ENCODE measurements around the gene ALK. TPM values are rescaled to one million over a fixed set of nuclear protein-coding genes. Genes with fewer than 3 reads are reported as not detected.

Gene ALK
- total RNA-seq, 1 experiment from 2014 or later = not detected

- no peak overlapping the region for H2BK5ac ChIP-seq (ENCODE audit: insufficient read length, low read length)
- no peak overlapping the region for H3K14ac ChIP-seq (ENCODE audit: insufficient read depth, low read length)
- DNase-seq = no peak
- no peak overlapping the region for H3K18ac ChIP-seq (ENCODE audit: insufficient read length, low read depth, low read length)
- no peak overlapping the region for H2BK120ac ChIP-seq (ENCODE audit: low read depth, low read length, poor library complexity, severe bottlenecking)
- Mint-ChIP-seq H3K27ac (no peak overlapping the region), H3K27me3 (ENCODE audit: low read depth) (peaks cover 17% of the 10 kb centered on the region), H3K36me3 (ENCODE audit: insufficient read depth in 1 of 3, low read depth in 3 of 3) (no peaks in the 10 kb centered on the region; a peak in 1 of 7 replicates), H3K9me3 (peaks cover 0 to 16% of the 10 kb centered on the region in 2 experiments; a peak in 4 of 5 replicates), H3K4me1 (0 out of 4 replicates have a peak, but pooled peaks cover 0 to 3% of the 10 kb centered on the region in 2 experiments), H3K4me3 (no peak overlapping the region)
- H3K23me2 ChIP-seq (ENCODE audit: insufficient read length, low read depth, low read length, poor library complexity, severe bottlenecking) = no peaks in the 10 kb centered on the region
- no peak overlapping the region for H2BK15ac ChIP-seq (ENCODE audit: low read depth, low read length)
- H2BK12ac ChIP-seq (ENCODE audit: insufficient read length, low read depth, low read length) = no peak overlapping the region
- TF ChIP-seq CTCF (conservative IDR thresholded peaks at IDR 0.05) = no peak
- H3K9ac ChIP-seq (ENCODE audit: extremely low read depth, insufficient read length, low read length) = no peak overlapping the region
- no peak overlapping the region for H3K56ac ChIP-seq (ENCODE audit: insufficient read length, low read depth, low read length)
- H3K23ac ChIP-seq (ENCODE audit: insufficient read length, low read depth, low read length) = no peak overlapping the region
- H4K91ac ChIP-seq (ENCODE audit: insufficient read length, low read depth, low read length) = no peak overlapping the region
- H4K20me1 ChIP-seq (ENCODE audit: control insufficient read depth, insufficient read depth, insufficient read length) = no peaks in the 10 kb centered on the region
- no peaks in the 10 kb centered on the region for H3K9me3 ChIP-seq (ENCODE audit: control insufficient read depth, low read depth, low read length)
- no peak overlapping the region for H4K5ac ChIP-seq (ENCODE audit: insufficient read length, low read depth, low read length)
- no peak overlapping the region for H2BK20ac ChIP-seq (ENCODE audit: low read depth, low read length, poor library complexity, severe bottlenecking)
- no peak overlapping the region for H3T11ph ChIP-seq (ENCODE audit: low read length)
- H3K4me2 ChIP-seq (ENCODE audit: insufficient read depth, insufficient read length, low read length) = no peak overlapping the region
- H3K79me1 ChIP-seq (ENCODE audit: insufficient read depth, low read depth, low read length, poor library complexity, severe bottlenecking) = no peaks in the 10 kb centered on the region
- H2AFZ ChIP-seq (ENCODE audit: low read length) = no peak overlapping the region
- H3K4ac ChIP-seq (ENCODE audit: low read depth, low read length) = no peak overlapping the region
- H3K27me3 ChIP-seq (ENCODE audit: insufficient read depth, low read length) = no peaks in the 10 kb centered on the region
- H2AK5ac ChIP-seq (ENCODE audit: insufficient read length, low read length) = no peak overlapping the region
- H3K79me2 ChIP-seq (ENCODE audit: insufficient read depth, low read length) = no peaks in the 10 kb centered on the region; the same call in 1 of the 2 replicates
- no peaks in the 10 kb centered on the region for H3K4me1 ChIP-seq (ENCODE audit: insufficient read depth, low read length)
- H4K8ac ChIP-seq (replicated peaks; ENCODE audit: insufficient read length, low read depth, low read length) = no peak overlapping the region
- no peak overlapping the region for H3K27ac ChIP-seq (ENCODE audit: insufficient read length, low read depth, low read length)
These were observed 83.5 kb downstream of the ALK start for GRCh38 chr2:29837925-29838324.
